Left lung (tissue), 10 donors: ENCODE results near the gene REG3A. TPM values are rescaled to one million over a fixed set of nuclear protein-coding genes. Genes with fewer than 3 reads are reported as not detected.

Experiments used
- ATAC-seq: fragments of 200-7000 bp; cut with Tn5 transposase; one replicate; pipeline ENCODE4 v1.9.1; 2020; ENCODE audit warnings: moderate library complexity
- DNase-seq, 4 donors: peaks; one replicate each; pipeline ENCODE4 v3.0.0-alpha.2; 2013 to 2020
- H3K27ac ChIP-seq, 2 donors: fragments of 200-600 bp; sonication (generic) in 1 of 2; one replicate each; pipeline versions ENCODE4 v1.5.0 to v1.8.0; 2020 to 2021
- H3K27me3 ChIP-seq, 2 donors: fragments of 200-600 bp; sonication (generic) in 1 of 2; one replicate each; pipeline versions ENCODE4 v1.5.0 to v1.8.0; 2020 to 2021
- H3K36me3 ChIP-seq, 2 donors: fragments of 200-600 bp; sonication (generic) in 1 of 2; one replicate each; pipeline versions ENCODE4 v1.5.0 to v1.8.0; 2020 to 2021
- H3K4me1 ChIP-seq, 2 donors: fragments of 200-600 bp; one replicate each; pipeline ENCODE4 v1.8.0; 2021
- H3K4me3 ChIP-seq, 2 donors: fragments of 200-600 bp; sonication (generic) in 1 of 2; one replicate each; pipeline versions ENCODE4 v1.5.0 to v1.8.0; 2020 to 2021; ENCODE audit warnings: mild to moderate bottlenecking in 1 of 2
- H3K9me3 ChIP-seq, 2 donors: fragments of 200-600 bp; sonication (generic) in 1 of 2; one replicate each; pipeline versions ENCODE4 v1.5.0 to v1.8.0; 2020 to 2021
- intact Hi-C, 2 donors: fragments of 100-400 bp; cut with DNase I; formaldehyde crosslinking; loops; one replicate each; pipeline versions ENCODE4 v1.11.2 to v1.14.2; 2022
- polyA plus RNA-seq, 6 donors: library from polyadenylated mRNA; unstranded; fragments of 120-200 nt; gene quantifications; one replicate each; pipeline ENCODE4 v1.2.1, GENCODE V29; 2013; ENCODE audit not compliant: insufficient read length in 6 of 6
- total RNA-seq, 2 donors: library from RNA; stranded (reverse); fragmentation: NEBNext Ultra II Directional; extraction: Animal tissue kit (Norgen Biotek cat#: 25700); gene quantifications; one replicate each; pipeline ENCODE4 v1.2.1, GENCODE V29; 2021
- TF ChIP-seq, protein P1 (sequence below), 2 donors: fragments of 200-600 bp; sonication (generic) in 1 of 2; IDR thresholded peaks; one replicate each; pipeline versions ENCODE4 v1.5.0 to v1.8.0; 2021; ENCODE audit warnings: antibody characterized with exemption in 2 of 2
- donor health status: DM: no; HTN: yes; CAD: no.
- donor health status: DM: no; HTN: no; CAD: no.

REG3A gene
- total and polyA plus RNA-seq, 8 donors, result not detected

- TF ChIP-seq, protein P1, sequence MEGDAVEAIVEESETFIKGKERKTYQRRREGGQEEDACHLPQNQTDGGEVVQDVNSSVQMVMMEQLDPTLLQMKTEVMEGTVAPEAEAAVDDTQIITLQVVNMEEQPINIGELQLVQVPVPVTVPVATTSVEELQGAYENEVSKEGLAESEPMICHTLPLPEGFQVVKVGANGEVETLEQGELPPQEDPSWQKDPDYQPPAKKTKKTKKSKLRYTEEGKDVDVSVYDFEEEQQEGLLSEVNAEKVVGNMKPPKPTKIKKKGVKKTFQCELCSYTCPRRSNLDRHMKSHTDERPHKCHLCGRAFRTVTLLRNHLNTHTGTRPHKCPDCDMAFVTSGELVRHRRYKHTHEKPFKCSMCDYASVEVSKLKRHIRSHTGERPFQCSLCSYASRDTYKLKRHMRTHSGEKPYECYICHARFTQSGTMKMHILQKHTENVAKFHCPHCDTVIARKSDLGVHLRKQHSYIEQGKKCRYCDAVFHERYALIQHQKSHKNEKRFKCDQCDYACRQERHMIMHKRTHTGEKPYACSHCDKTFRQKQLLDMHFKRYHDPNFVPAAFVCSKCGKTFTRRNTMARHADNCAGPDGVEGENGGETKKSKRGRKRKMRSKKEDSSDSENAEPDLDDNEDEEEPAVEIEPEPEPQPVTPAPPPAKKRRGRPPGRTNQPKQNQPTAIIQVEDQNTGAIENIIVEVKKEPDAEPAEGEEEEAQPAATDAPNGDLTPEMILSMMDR (IDR thresholded peaks at IDR 0.05), result no peak
- no peak overlapping the region for H3K27ac ChIP-seq
- no peaks in the 10 kb centered on the region for H3K36me3 ChIP-seq
- no peak for ATAC-seq
- H3K9me3 ChIP-seq, result peaks cover 0 to 6% of the 10 kb centered on the region in 2 donors
- H3K27me3 ChIP-seq, result no peaks in the 10 kb centered on the region
- H3K4me3 ChIP-seq, result no peak overlapping the region
- intact Hi-C loops, result no loop called here
- no peak for DNase-seq
- H3K4me1 ChIP-seq, result no peaks in the 10 kb centered on the region
Measured at GRCh38 chr2:79114797-79115494, 44.6 kb downstream of the REG3A start.

- Histone ChIP-seq H3K4me3 (no peak overlapping the region), H3K9me3 (peaks cover 0 to 6% of the 10 kb centered on the region in 2 donors), H3K27ac (no peak overlapping the region), H3K36me3 (no peaks in the 10 kb centered on the region), H3K27me3 (no peaks in the 10 kb centered on the region), H3K4me1 (no peaks in the 10 kb centered on the region)
- no peak for DNase-seq
- intact Hi-C loops, result no loop called here
- TF ChIP-seq, protein P1 (IDR thresholded peaks at IDR 0.05), result no peak
- ATAC-seq, result no peak
Measured at GRCh38 chr2:79112269-79112668, 47.3 kb downstream of the REG3A start.

Other genes with a start within 250 kb of the REG3A start
- gene REG3G, start 134.1 kb downstream of the REG3A start, total RNA-seq, result not detected
- not detected for gene REG3G, start 134.1 kb downstream of the REG3A start, polyA plus RNA-seq
- not detected for gene REG1B, start 71.8 kb downstream of the REG3A start, total RNA-seq
- gene REG1B, start 71.8 kb downstream of the REG3A start, polyA plus RNA-seq, result not detected
- not detected for gene REG1A, start 39.3 kb downstream of the REG3A start, total RNA-seq
- gene REG1A, start 39.3 kb downstream of the REG3A start, polyA plus RNA-seq, result not detected